ENCODE measurements around the gene ZDHHC23. TPM values are rescaled to one million over a fixed set of nuclear protein-coding genes. Genes with fewer than 3 reads are reported as not detected.

ZDHHC23 gene, protein sequence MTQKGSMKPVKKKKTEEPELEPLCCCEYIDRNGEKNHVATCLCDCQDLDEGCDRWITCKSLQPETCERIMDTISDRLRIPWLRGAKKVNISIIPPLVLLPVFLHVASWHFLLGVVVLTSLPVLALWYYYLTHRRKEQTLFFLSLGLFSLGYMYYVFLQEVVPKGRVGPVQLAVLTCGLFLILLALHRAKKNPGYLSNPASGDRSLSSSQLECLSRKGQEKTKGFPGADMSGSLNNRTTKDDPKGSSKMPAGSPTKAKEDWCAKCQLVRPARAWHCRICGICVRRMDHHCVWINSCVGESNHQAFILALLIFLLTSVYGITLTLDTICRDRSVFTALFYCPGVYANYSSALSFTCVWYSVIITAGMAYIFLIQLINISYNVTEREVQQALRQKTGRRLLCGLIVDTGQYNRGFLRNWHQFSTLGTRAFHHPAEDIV
- total RNA-seq, result 1 to 10 TPM; 1.7 to 5.8 TPM

GRCh38 chr3:113947372-113948014 lies at the start of gene ZDHHC23:
ZDHHC23 (plus strand) TSS chr3:113948013; CDS start chr3:113948803, 790 bp downstream.
- peaks cover 0 to 5% of the 10 kb centered on the region in 2 donors for H3K36me3 Mint-ChIP-seq
- no peaks in the 10 kb centered on the region for H3K9me3 Mint-ChIP-seq
- DNase-seq (ENCODE audit: low spot score in 2 of 2) (peak; percentile 68 to 80), ATAC-seq (peak; percentile 80 to 83)
- H3K27ac Mint-ChIP-seq, result no peak within 1 kb of the TSS

GRCh38 chr3:113898892-113899291 lies 48.9 kb upstream of the ZDHHC23 start:
- Mint-ChIP-seq H3K36me3 (no peaks in the 10 kb centered on the region), H3K9me3 (no peaks in the 10 kb centered on the region), H3K27ac (no peak overlapping the region)
- no peak for ATAC-seq
- DNase-seq (ENCODE audit: low spot score in 2 of 2), result no peak

GRCh38 chr3:113906568-113907140 lies 41.2 kb upstream of the ZDHHC23 start:
- ATAC-seq (no peak), DNase-seq (ENCODE audit: low spot score in 2 of 2) (no peak)
- no peaks in the 10 kb centered on the region for H3K36me3 Mint-ChIP-seq
- no peaks in the 10 kb centered on the region for H3K9me3 Mint-ChIP-seq
- H3K27ac Mint-ChIP-seq, result no peak overlapping the region

- no peaks in the 10 kb centered on the region for H3K36me3 Mint-ChIP-seq
- no peak for DNase-seq (ENCODE audit: low spot score in 2 of 2)
- no peak overlapping the region for H3K27ac Mint-ChIP-seq
- H3K9me3 Mint-ChIP-seq, result no peaks in the 10 kb centered on the region
- no peak for ATAC-seq
These were observed 39.7 kb upstream of the ZDHHC23 start for GRCh38 chr3:113908133-113908532.

DNA sequence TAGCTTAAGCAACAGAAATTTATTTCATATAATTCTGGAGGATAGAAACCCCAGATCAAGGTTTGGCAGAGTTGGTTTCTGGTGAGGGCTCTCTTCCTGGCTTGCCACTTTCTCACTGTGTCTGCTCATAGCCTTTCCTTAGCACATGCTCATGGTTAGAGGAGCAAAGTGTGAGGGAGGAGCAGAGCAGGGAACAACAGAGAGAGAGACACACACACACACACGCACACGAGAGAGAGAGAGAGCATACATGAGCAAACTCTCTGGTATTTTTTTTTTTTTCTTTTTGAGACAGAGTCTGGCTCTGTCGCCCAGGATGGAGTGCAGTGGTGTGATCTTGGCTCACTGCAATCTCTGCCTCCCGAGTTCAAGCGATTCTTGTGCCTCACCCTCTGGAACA lies 36.8 kb upstream of the ZDHHC23 start:
- Mint-ChIP-seq H3K36me3 (no peaks in the 10 kb centered on the region), H3K9me3 (no peaks in the 10 kb centered on the region), H3K27ac (no peak overlapping the region)
- ATAC-seq (no peak), DNase-seq (ENCODE audit: low spot score in 2 of 2) (no peak)

- peak overlapping the region in 1 of 2 donors; percentile 4 for H3K27ac Mint-ChIP-seq
- ATAC-seq, result peak; percentile 96 to 97
These were observed 35.1 kb upstream of the ZDHHC23 start for GRCh38 chr3:113912552-113913236.

GRCh38 chr3:113914646-113915045 lies 33.2 kb upstream of the ZDHHC23 start:
- H3K9me3 Mint-ChIP-seq, result no peaks in the 10 kb centered on the region
- no peak for DNase-seq (ENCODE audit: low spot score in 2 of 2)
- H3K27ac Mint-ChIP-seq, result no peak overlapping the region
- no peak for ATAC-seq
- H3K36me3 Mint-ChIP-seq, result no peaks in the 10 kb centered on the region

More at GRCh38 chr3:113912552-113913236, 35.1 kb upstream of the ZDHHC23 start:
- no peaks in the 10 kb centered on the region for H3K9me3 Mint-ChIP-seq
- no peaks in the 10 kb centered on the region for H3K36me3 Mint-ChIP-seq
- peak in 1 of 2 donors; percentile 24 for DNase-seq (ENCODE audit: low spot score in 2 of 2)

- no peak for DNase-seq (ENCODE audit: low spot score in 2 of 2)
- Mint-ChIP-seq H3K9me3 (peaks cover 14 to 22% of the 10 kb centered on the region in 2 donors), H3K36me3 (peaks cover 22 to 23% of the 10 kb centered on the region in 2 donors), H3K27ac (no peak overlapping the region)
- ATAC-seq, result no peak
These were observed 20.3 kb upstream of the ZDHHC23 start for GRCh38 chr3:113927556-113927955.

DNA sequence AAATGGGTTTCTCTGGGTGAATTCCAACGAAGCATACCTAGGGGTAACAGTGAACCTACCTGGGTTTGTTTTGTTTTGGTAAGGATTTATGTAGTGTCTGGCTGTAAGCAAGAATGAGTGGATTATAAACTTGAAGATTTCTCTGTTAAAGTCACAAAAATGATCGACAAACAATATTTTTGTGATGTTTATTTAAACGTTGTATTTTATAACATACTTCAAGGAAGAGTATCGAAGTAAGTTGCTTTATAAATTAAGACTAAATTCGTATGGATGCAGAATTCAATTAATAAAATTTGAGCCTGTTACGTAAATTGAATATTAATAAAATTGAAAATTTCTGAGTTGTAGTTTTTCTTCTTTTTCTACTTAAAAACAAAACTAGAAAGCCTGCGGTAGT lies 982 bp upstream of the ZDHHC23 start:
- no peaks in the 10 kb centered on the region for H3K9me3 Mint-ChIP-seq
- ATAC-seq (no peak), DNase-seq (ENCODE audit: low spot score in 2 of 2) (no peak)
- no peaks in the 10 kb centered on the region for H3K36me3 Mint-ChIP-seq
- no peak overlapping the region for H3K27ac Mint-ChIP-seq

- ATAC-seq (peak; percentile 36 to 42), DNase-seq (ENCODE audit: low spot score in 2 of 2) (peak; percentile 24 to 58)
- Mint-ChIP-seq H3K36me3 (peaks cover 0 to 6% of the 10 kb centered on the region in 2 donors), H3K27ac (no peak overlapping the region), H3K9me3 (no peaks in the 10 kb centered on the region)
These were observed 453 bp downstream of the ZDHHC23 start for GRCh38 chr3:113948015-113948917.

DNA sequence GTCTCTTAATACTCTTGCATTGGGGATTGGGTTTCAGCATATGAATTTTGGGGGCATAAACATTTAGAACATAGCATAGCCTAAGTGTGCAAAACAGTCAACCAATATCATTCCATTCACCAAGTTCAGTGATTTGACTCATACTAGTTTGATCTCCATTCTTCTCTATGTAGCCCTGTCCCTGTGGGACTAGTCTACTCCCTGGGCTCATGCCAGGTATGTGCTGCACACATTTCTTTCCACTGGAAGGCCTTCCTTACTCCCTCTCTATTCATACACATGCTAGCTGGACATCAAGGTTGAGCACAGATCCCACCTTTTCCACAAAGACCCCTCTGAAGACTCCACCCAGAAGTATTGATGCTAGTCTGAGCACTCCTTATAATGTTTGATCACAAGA lies 5.1 kb downstream of the ZDHHC23 start:
- Mint-ChIP-seq H3K9me3 (no peaks in the 10 kb centered on the region), H3K36me3 (peaks cover 0 to 6% of the 10 kb centered on the region in 2 donors), H3K27ac (no peak overlapping the region)
- DNase-seq (ENCODE audit: low spot score in 2 of 2) (no peak), ATAC-seq (no peak)

DNA sequence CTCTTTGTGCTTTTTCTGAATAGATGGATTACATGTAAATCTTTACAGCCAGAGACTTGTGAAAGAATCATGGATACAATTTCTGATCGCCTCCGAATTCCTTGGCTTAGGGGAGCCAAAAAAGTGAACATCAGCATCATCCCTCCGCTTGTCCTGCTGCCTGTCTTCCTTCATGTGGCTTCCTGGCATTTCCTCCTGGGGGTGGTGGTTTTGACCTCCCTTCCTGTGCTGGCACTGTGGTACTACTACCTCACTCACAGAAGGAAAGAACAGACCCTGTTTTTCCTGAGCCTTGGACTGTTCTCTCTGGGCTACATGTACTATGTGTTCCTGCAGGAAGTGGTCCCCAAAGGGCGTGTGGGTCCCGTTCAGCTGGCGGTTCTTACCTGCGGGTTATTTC lies 5.9 kb downstream of the ZDHHC23 start:
- Mint-ChIP-seq H3K27ac (no peak overlapping the region), H3K9me3 (no peaks in the 10 kb centered on the region), H3K36me3 (peaks cover 0 to 6% of the 10 kb centered on the region in 2 donors)
- no peak for DNase-seq (ENCODE audit: low spot score in 2 of 2)
- no peak for ATAC-seq

DNA sequence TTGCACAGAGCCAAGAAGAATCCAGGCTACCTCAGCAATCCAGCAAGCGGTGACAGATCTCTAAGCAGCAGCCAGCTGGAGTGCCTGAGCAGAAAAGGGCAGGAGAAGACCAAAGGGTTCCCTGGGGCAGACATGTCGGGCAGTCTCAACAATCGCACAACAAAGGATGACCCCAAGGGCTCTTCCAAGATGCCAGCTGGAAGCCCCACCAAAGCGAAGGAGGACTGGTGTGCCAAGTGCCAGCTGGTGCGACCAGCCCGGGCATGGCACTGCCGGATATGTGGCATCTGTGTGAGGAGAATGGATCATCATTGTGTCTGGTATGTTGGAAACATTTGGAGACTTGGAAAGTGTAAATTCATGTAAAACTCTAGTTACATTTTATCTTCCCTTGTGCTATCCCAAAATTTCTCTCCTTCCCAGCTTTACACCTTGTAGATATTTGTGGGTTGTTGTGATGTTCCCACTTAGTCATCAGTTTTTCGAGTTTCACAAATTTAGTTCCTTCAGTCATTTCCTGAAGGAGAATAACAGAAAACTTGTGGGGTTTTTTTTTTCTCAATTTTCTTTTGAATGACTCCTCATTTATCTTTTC lies 6.4 kb downstream of the ZDHHC23 start:
- DNase-seq (ENCODE audit: low spot score in 2 of 2), result no peak
- ATAC-seq, result no peak
- Mint-ChIP-seq H3K27ac (no peak overlapping the region), H3K36me3 (peaks cover 0 to 6% of the 10 kb centered on the region in 2 donors), H3K9me3 (no peaks in the 10 kb centered on the region)

DNA sequence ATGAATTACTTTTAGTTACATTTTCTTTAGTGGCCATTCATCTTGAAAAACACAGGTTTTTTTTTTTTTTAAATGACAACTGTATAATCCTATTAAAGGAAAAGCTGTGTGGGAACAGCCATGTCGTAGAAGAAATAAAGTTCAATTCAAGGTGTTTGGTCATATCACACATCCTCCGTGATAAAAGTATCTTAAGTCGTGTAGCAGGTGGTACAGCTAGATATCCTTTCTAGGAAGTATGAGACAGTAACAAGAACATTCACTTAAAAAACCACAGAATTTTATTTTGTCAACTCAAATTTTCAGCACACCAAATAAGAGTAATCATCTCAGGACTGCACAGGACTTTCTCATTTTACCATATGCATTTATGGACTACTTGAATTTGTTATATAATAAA lies 16.1 kb downstream of the ZDHHC23 start:
- H3K36me3 Mint-ChIP-seq, result peaks cover 0 to 6% of the 10 kb centered on the region in 2 donors
- ATAC-seq (peak in 1 of 2 donors; percentile 70), DNase-seq (ENCODE audit: low spot score in 2 of 2) (no peak)
- no peaks in the 10 kb centered on the region for H3K9me3 Mint-ChIP-seq
- H3K27ac Mint-ChIP-seq, result no peak overlapping the region

DNA sequence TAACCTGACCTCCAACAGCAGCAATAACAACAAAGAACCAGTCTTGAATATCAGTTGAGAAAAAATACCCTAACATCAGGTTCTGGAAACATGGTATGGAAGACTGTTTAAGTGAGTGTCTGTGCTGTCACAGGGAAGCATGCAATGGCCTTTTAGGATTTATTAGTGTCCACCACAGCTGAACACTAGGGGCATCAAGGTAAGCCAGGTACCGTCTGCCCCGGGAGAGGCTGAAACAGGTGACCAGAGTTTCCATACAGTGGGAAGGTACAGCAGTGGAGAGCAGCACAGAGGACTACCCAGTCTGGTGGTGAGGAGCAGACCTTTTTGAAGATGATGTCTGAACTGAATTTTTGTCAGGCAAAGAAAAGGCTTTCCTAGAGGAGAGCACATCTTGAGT lies 18.4 kb downstream of the ZDHHC23 start:
- H3K9me3 Mint-ChIP-seq, result no peaks in the 10 kb centered on the region
- DNase-seq (ENCODE audit: low spot score in 2 of 2) (no peak), ATAC-seq (no peak)
- H3K36me3 Mint-ChIP-seq, result peaks cover 0 to 1% of the 10 kb centered on the region in 2 donors
- no peak overlapping the region for H3K27ac Mint-ChIP-seq

DNA sequence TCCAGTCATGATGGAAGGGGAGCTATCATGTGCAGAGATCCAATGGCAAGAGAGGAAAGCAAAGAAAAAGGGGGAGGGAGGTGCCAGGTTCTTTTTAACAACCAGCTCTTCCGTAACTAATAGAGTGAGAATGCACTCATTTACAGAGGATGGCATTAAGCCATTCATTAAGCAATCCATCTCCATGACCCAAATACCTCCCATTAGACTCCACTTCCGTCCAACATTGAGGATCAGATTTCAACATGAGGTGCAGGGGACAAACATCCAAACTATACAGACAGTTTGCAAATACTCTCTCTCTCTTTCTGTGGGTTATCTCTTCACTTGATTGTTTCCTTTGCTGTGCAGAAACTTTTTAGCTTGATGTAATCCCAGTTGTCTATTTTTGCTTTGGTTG lies 21.2 kb downstream of the ZDHHC23 start:
- ATAC-seq (no peak), DNase-seq (ENCODE audit: low spot score in 2 of 2) (no peak)
- H3K27ac Mint-ChIP-seq, result no peak overlapping the region
- peaks cover 10 to 20% of the 10 kb centered on the region in 2 donors for H3K9me3 Mint-ChIP-seq
- H3K36me3 Mint-ChIP-seq, result peaks cover 16 to 20% of the 10 kb centered on the region in 2 donors
